Gastroesophageal sphincter (tissue), 3 donors: Measurements from ENCODE around the gene HIRA.
"Not testable (repeated sequence)": the region's sequence is repeated elsewhere in the genome, so short reads cannot be mapped to it uniquely, and the experiment has no call there.

Experiments
- CTCF ChIP-seq, 4 experiments: fragments of 200-600 bp in 2 of 4; fragments of 450-650 bp in 2 of 4; sonication (generic) in 1 of 4; IDR thresholded peaks; one replicate each; pipeline ENCODE4 v1.5.1; 2017 to 2019; ENCODE audit warnings: antibody characterized with exemption in 4 of 4, mild to moderate bottlenecking in 2 of 4, moderate library complexity in 2 of 4
- POLR2A ChIP-seq, 2 donors: fragments of 450-650 bp; IDR thresholded peaks; one replicate each; pipeline ENCODE4 v1.6.1; 2017; ENCODE audit warnings: antibody characterized with exemption in 2 of 2, mild to moderate bottlenecking in 2 of 2, moderate library complexity in 1 of 2
- POLR2AphosphoS5 ChIP-seq: sonication (generic); formaldehyde crosslinking; IDR thresholded peaks from one replicate; pipeline ENCODE4 v1.6.1; 2017; ENCODE audit warnings: antibody characterized with exemption

GRCh38 chr22:19330205-19330604 lies 101.3 kb downstream of the HIRA start:
- not testable (repeated sequence) for TF ChIP-seq CTCF (IDR thresholded peaks at IDR 0.05); POLR2AphosphoS5; POLR2A (IDR thresholded peaks at IDR 0.05)
